Frontal cortex (tissue), 4 donors: ENCODE data around the gene ZNF141. TPM values are rescaled to one million over a fixed set of nuclear protein-coding genes. Genes with fewer than 3 reads are reported as not detected.
"Not testable (repeated sequence)": the region's sequence is repeated elsewhere in the genome, so short reads cannot be mapped to it uniquely, and the experiment has no call there.

Experiments used
- DNase-seq, 2 donors: peaks; one replicate each; pipeline ENCODE4 v3.0.0; 2012; ENCODE audit warnings: low spot score in 2 of 2
- FAIRE-seq: peaks from 2 replicates; lab custom pipeline; 2012; peaks lifted over from hg19 to GRCh38; lab: Jason Lieb, UNC
- small RNA-seq: library from RNA; depleted of rRNA; stranded (forward); fragments of <200 nt; gene quantifications from one replicate; pipeline ENCODE3, GENCODE V24; 2014
- total RNA-seq: library from RNA; depleted of rRNA; stranded (reverse); fragments of >200 nt; gene quantifications from one replicate; pipeline ENCODE4 v1.2.3, GENCODE V29; 2014
- donor health status: control.
- donor health status: control.
- donor health status: control.

The ZNF141 gene
- total RNA-seq, 1 donor from 2014 or later = 77.5 TPM

DNA sequence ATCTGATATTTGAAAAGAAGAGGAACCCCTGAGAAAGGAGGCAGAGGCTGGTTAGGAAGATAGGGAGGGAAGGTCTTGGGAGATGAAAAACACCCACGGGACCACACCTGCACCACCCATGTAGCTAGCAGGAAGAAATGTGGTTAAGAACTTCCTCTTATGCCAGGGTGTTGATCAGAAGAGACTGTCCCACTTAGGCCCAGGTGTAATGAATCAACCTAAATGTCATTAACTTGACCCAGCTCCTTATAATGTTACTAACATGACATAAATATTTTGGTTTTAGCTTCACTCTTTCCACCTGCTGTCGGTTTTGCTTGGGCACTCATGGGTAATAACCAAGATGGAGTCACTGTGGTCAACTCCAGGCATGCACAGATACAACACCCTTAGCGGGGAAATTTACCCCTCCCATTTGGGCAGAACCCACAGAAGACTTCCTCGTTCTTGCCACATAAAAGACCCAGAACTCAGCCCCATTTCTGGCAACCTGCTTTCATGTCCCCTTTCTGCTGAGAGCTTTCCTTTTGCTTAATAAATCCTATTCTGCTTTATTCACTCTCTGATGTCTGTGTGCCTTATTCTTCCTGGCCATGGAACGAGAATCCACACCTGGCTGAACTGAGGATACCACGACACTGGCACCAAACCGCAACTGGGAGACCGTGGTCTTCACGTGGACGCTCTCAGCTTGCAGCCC is 46.8 kb downstream of the ZNF141 start:
- FAIRE-seq = no peak
- no peak for DNase-seq

DNA sequence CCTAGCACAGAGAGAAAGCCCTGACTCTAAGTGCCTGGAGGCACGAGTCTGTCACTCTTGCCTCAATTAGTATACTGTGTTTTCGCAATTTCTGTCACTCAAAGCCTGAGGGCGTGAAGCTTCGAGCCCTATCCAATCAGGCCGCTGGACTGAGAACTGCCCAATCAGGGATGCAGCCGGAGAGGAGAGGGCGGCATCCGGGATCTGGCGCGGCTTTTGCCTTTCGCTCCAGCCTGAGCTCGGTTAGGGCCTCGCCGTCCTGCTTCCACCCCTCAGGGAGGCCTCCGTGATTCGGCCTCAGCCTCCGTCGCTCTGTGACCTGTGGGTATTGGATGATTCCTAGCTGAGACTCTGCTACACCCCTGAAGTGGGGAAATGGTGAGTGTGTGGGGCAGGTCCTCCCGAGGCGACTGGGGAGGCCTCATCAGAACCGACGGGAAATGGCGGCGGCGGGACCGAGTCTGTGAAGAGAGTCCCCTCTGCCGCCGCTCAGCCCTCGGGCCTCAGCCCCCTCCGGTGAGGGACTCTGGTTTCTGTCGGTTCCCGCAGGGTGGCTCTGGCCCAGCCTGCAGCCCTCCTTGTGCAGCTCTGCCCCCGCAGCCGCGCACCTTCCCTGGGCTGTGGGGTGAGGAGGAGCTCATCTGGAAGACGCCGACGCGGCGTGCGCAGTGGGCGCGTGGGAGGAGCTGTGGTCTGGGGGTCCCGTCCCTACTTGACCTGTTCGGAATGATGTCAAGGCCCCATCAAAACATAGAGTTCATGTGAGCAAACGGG is 48.5 kb downstream of the ZNF141 start:
- DNase-seq (no peak), FAIRE-seq (no peak)

- FAIRE-seq (no peak), DNase-seq (no peak)
These were observed 49.1 kb downstream of the ZNF141 start for GRCh38 chr4:386708-387105.

GRCh38 chr4:404006-404405 is 66.4 kb downstream of the ZNF141 start:
- no peak for FAIRE-seq
- no peak for DNase-seq

DNA sequence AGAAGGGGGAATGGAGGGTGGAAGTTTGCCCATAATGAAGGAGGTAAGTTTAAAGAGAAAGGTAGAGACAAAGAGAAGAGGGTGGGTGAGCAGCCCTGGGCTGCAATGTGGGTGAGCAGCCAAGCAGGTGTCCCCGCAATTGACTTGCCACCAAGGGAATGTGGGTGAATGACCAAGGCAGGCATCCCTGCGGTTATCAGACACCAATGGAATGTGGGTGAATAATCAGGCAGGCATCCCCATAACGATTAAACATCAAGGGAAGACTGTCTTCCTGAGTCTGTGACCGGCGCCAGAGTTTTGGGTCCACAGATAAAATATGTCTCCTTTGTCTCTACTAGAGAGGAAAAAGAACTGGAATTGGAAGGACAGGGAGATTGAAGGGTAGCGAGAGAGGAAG is 70.7 kb downstream of the ZNF141 start:
- DNase-seq, FAIRE-seq: not testable (repeated sequence)

- FAIRE-seq (no peak), DNase-seq (no peak)
These were observed 85.0 kb downstream of the ZNF141 start for GRCh38 chr4:422587-422986.

Small RNAs within 50 kb of the gene (small RNA-seq; reads per million reads assigned to genes)
- gene AC079140.2 (0.20 reads per million), gene MIR571 (not detected), gene ZNF519P4 (not detected)

Other genes with a start within 250 kb of the ZNF141 start
- gene ZNF718, start 213.3 kb upstream of the ZNF141 start, total RNA-seq = 26.1 TPM
- 0.82 TPM for gene ZNF732, start 32.3 kb upstream of the ZNF141 start, total RNA-seq
- 32.6 TPM for gene ZNF721, start 161.3 kb downstream of the ZNF141 start, total RNA-seq
- gene PIGG, start 161.4 kb downstream of the ZNF141 start, total RNA-seq = 26.5 TPM
- gene TMEM271, start 238.5 kb downstream of the ZNF141 start, total RNA-seq = 15.9 TPM